ENCODE results near the gene LNX1. TPM values are rescaled to one million over a fixed set of nuclear protein-coding genes. Genes with fewer than 3 reads are reported as not detected.
A peak's percentile ranks its signal among the peaks of the same experiment; 100 is the strongest.

Gene LNX1
- total and polyA plus RNA-seq, 7 donors = 2.3 to 7.9 (median 4.6) TPM

GRCh38 chr4:53498706-53499105 is 92.6 kb downstream of the LNX1 start:
- no peak for DNase-seq
- no peaks in the 10 kb centered on the region for H3K9me3 ChIP-seq
- WGBS, 2 donors = 89 to 96% methylated on average over 2 of the region's 2 CpGs
- no peak overlapping the region for H3K4me3 ChIP-seq
- H3K27me3 ChIP-seq = no peaks in the 10 kb centered on the region
- TF ChIP-seq CTCF (IDR thresholded peaks at IDR 0.05) (no peak), EP300 (IDR thresholded peaks at IDR 0.05) (no peak), POLR2AphosphoS5 (IDR thresholded peaks at IDR 0.05) (no peak), POLR2A (IDR thresholded peaks at IDR 0.05) (no peak)
- H3K4me1 ChIP-seq = no peaks in the 10 kb centered on the region
- H3K36me3 ChIP-seq = no peaks in the 10 kb centered on the region
- intact Hi-C loops (cut with DNase I) = loop anchor here (10.0 kb wide), 1 partner anchor 406 kb away; no protein-coding TSS in a partner anchor
- peak overlapping the region in 2 of 4 donors; percentile 37 to 64 for H3K27ac ChIP-seq

- WGBS, 2 donors = 71 to 76% methylated on average over 7 of the region's 7 CpGs
- H3K9me3 ChIP-seq = no peaks in the 10 kb centered on the region
- no peaks in the 10 kb centered on the region for H3K4me1 ChIP-seq
- peak; percentile 79 for DNase-seq
- no peaks in the 10 kb centered on the region for H3K36me3 ChIP-seq
- no peak for TF ChIP-seq CTCF (IDR thresholded peaks at IDR 0.05)
- TF ChIP-seq EP300 (IDR thresholded peaks at IDR 0.05) = no peak
- TF ChIP-seq POLR2AphosphoS5 (IDR thresholded peaks at IDR 0.05) = no peak
- no peak for TF ChIP-seq POLR2A (IDR thresholded peaks at IDR 0.05)
- no peaks in the 10 kb centered on the region for H3K27me3 ChIP-seq
- intact Hi-C loops (cut with DNase I) = loop anchor here (10.0 kb wide), 1 partner anchor 407 kb away; no protein-coding TSS in a partner anchor
- H3K27ac ChIP-seq = peak overlapping the region in 2 of 4 donors; percentile 48 to 64
- H3K4me3 ChIP-seq = no peak overlapping the region
These were observed 93.6 kb downstream of the LNX1 start for GRCh38 chr4:53497487-53498244.

GRCh38 chr4:53494851-53495250 is 96.4 kb downstream of the LNX1 start:
- Histone ChIP-seq H3K9me3 (no peaks in the 10 kb centered on the region), H3K27me3 (no peaks in the 10 kb centered on the region), H3K36me3 (no peaks in the 10 kb centered on the region), H3K4me1 (peaks cover 0 to 4% (median 0%) of the 10 kb centered on the region in 4 donors), H3K4me3 (no peak overlapping the region), H3K27ac (no peak overlapping the region)
- no peak for DNase-seq
- WGBS, 2 donors = 94% methylated on average over 6 of the region's 6 CpGs
- TF ChIP-seq EP300 (IDR thresholded peaks at IDR 0.05) = no peak
- no peak for TF ChIP-seq POLR2A (IDR thresholded peaks at IDR 0.05)
- no peak for TF ChIP-seq POLR2AphosphoS5 (IDR thresholded peaks at IDR 0.05)
- no peak for TF ChIP-seq CTCF (IDR thresholded peaks at IDR 0.05)
- intact Hi-C loops (cut with DNase I) = loop anchor here (10.0 kb wide), 1 partner anchor 410 kb away; no protein-coding TSS in a partner anchor

GRCh38 chr4:53490965-53491622 is 100.2 kb downstream of the LNX1 start:
- Histone ChIP-seq H3K27ac (peak overlapping the region in 3 of 4 donors; percentile 29 to 39 (median 37)), H3K4me1 (peaks cover 0 to 4% (median 0%) of the 10 kb centered on the region in 4 donors), H3K36me3 (no peaks in the 10 kb centered on the region), H3K27me3 (no peaks in the 10 kb centered on the region), H3K9me3 (no peaks in the 10 kb centered on the region), H3K4me3 (no peak overlapping the region)
- 46 to 55% methylated on average over 3 of the region's 3 CpGs for WGBS, 2 donors
- TF ChIP-seq EP300 (IDR thresholded peaks at IDR 0.05) (no peak), CTCF (IDR thresholded peaks at IDR 0.05) (peak in 3 of 4 experiments; percentile 35 to 43 (median 39)), POLR2AphosphoS5 (IDR thresholded peaks at IDR 0.05) (peak in 2 of 4 donors; percentile 38 to 44), POLR2A (IDR thresholded peaks at IDR 0.05) (no peak)
- DNase-seq = no peak
- intact Hi-C loops (cut with DNase I) = loop anchor here (10.0 kb wide), 1 partner anchor 414 kb away; no protein-coding TSS in a partner anchor

Data from sigmoid colon (tissue), 7 donors.